GM21423 (cell line): ENCODE data around the gene IL31.
"Not testable (repeated sequence)": the region's sequence is repeated elsewhere in the genome, so short reads cannot be mapped to it uniquely, and the experiment has no call there.

Experiments
- ATAC-seq: cut with Tn5 transposase; IDR thresholded peaks from one replicate; pipeline ENCODE4 v1.9.1; 2021; ENCODE audit warnings: mild to moderate bottlenecking, moderate library complexity; ENCODE audit not compliant: unreplicated experiment

Gene IL31

GRCh38 chr12:122174155-122174845 is at the start of gene IL31:
IL31 (minus strand) TSS chr12:122174221; CDS start chr12:122174172, 49 bp downstream.
- no peak for ATAC-seq

DNA sequence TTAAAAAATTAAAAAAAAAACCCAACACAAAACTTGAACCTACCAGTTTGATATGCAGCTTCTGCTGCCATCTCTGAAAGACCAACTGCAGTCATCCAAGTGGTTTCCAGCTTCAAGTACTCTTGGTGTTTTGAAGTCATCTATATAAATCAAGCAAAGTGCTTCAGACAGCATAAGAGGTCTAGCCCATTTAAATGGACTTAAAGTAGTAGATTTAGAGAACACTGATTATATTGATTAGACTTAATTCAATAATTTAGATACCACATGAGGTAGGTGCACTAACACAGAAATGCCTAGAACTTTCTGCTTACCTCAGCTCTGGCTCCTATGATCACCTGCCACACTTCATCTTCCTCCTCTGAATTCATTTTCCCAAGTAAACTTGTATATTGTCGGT is 42.4 kb upstream of the IL31 start:
- no peak for ATAC-seq

DNA sequence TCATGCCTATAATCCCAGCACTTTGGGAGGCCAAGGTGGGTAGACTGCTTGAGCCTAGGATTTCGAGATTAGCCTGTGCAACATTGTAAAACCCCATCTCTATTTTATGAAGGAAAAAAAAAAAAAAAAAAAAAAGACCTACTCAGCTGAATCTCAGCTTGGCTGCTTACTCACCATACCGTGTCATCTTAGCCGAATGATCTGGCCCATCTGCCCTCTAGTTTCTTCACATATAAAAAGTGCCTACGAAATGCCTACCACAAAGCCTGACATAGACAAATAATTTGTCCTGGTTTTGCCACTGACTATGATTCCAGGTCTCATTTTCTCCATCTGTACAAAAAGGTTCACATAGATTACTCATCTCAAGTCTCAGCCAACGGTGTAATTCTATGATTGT is 41.8 kb upstream of the IL31 start:
- ATAC-seq, result no peak

GRCh38 chr12:122208073-122208820 is 34.2 kb upstream of the IL31 start:
- ATAC-seq, result no peak

GRCh38 chr12:122207391-122207790 is 33.4 kb upstream of the IL31 start:
- no peak for ATAC-seq

GRCh38 chr12:122206976-122207375 is 33.0 kb upstream of the IL31 start:
- no peak for ATAC-seq

DNA sequence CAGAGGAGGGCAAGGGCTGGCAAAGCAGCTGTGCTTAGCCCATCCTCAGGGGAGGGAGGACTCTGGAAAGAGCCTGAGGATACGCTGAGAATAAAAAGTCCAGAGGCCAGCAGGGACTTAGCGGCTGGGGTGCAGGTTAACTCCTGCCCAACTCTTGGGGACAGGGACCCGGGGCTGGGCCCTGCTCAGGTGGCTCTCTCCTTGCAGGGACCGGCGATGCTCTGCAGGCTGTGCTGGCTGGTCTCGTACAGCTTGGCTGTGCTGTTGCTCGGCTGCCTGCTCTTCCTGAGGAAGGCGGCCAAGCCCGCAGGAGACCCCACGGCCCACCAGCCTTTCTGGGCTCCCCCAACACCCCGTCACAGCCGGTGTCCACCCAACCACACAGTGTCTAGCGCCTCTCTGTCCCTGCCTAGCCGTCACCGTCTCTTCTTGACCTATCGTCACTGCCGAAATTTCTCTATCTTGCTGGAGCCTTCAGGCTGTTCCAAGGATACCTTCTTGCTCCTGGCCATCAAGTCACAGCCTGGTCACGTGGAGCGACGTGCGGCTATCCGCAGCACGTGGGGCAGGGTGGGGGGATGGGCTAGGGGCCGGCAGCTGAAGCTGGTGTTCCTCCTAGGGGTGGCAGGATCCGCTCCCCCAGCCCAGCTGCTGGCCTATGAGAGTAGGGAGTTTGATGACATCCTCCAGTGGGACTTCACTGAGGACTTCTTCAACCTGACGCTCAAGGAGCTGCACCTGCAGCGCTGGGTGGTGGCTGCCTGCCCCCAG is 32.3 kb upstream of the IL31 start:
- ATAC-seq, result no peak

GRCh38 chr12:122205053-122205925 is 31.3 kb upstream of the IL31 start:
- no peak for ATAC-seq

DNA sequence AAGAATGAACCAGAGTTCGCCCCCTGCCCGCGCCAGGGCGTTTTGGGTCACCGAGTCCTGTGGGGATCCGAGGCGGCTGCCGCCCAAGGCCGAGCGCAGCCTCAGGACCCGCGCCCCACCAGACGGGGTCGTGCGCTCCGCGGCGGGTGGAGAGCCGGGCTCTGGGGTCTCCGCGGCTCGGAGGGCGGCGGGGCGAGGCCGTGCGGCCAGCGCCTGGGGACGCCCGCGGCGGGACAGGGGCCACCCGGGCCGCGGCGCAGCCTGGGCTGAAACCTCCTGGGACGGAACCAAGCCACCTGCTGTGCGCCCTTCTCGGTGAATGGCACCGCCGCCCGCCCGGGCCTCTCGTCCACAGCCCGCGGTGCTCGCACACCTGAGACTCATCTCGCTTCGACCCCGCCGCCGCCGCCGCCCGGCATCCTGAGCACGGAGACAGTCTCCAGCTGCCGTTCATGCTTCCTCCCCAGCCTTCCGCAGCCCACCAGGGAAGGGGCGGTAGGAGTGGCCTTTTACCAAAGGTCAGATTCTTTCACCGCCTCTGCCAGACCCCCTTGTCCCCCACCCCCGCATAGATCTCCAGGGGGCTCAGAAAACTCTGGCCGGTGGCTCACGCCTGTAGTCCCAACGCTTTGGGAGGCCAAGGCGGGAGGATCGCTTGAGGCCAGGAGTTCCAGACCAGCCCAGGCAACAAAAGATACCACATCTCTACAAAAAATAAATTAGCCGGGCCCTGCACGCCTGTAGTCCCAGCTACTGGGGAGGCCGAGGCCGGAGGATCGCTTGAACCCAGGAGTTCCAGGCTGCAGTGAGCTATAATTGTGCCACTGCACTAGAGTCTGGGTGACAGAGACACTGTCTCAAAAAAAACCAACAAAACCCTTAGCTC is 30.4 kb upstream of the IL31 start:
- ATAC-seq, result no peak

DNA sequence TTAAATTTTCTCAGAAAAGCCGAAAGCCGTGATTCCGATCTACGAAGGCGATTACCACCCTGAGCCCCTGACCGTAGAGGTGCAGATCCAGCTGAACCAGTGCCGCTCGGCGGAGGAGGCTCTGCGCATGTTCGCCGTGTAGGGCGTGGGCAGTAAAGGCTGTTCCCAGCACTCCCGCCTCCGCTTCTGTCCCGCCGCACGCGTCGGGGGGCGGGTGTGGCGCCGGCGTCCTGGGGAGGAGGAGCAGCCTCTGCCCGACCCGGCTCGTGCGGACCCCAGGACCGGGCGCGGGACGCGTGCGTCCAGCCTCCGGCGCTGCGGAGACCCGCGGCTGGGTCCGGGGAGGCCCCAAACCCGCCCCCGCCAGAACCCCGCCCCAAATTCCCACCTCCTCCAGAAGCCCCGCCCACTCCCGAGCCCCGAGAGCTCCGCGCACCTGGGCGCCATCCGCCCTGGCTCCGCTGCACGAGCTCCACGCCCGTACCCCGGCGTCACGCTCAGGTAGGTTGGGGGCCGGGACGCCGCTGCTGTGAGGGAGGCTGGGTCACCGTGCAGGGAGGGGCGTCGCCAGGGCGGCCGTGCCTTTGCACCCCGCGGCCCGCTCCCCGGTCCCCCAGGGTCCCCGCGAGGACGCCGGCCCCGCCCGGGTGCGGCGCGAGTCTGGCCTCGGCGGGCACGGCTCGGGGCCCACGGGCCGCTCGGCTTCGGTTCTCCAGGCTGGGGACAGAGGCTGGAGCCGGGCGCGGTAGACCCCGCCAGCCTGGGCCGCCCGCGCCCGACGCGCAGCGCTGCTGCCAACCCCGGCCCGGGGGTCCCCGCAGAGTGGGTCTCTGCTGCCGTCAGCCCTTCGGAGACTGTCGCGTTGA is 29.5 kb upstream of the IL31 start, which contains the start of gene B3GNT4:
B3GNT4 (plus strand) TSS at position 409 of the 866 bp plus-strand sequence. CDS start 910 bp downstream, outside the sequence.
- ATAC-seq, result no peak

- ATAC-seq, result not testable (repeated sequence)
Observed at GRCh38 chr12:122202811-122203210, 28.8 kb upstream of the IL31 start.

GRCh38 chr12:122202017-122202416 is 28.0 kb upstream of the IL31 start:
- no peak for ATAC-seq

- ATAC-seq, result no peak
Observed at GRCh38 chr12:122201381-122201780, 27.4 kb upstream of the IL31 start.

GRCh38 chr12:122200541-122201175 is 26.6 kb upstream of the IL31 start:
- no peak for ATAC-seq

GRCh38 chr12:122199484-122200355 is 25.7 kb upstream of the IL31 start:
- ATAC-seq, result no peak

- no peak for ATAC-seq
Observed at GRCh38 chr12:122197612-122197966, 23.6 kb upstream of the IL31 start.

DNA sequence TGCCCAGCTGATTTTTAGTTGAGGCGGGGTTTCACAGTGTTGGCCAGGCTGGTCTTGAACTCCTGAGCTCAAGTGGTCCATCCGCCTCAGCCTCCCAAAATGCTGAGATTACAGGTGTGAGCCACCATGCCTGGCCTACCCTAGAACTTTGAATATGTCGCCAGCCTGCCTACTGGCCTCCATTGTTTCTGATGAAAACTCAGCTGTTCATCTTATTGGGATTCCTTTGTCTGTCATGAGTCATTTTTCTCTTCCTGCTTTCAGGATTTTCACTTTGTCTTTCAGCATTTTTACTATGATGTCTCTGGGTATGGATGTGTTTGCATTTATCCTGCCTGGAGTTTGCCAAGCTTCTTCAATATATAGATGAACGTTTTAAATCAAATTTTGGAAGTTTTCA is 21.4 kb upstream of the IL31 start:
- ATAC-seq, result no peak
